ENCODE measurements around the gene CTTNBP2. TPM values are rescaled to one million over a fixed set of nuclear protein-coding genes. Genes with fewer than 3 reads are reported as not detected.

Gene CTTNBP2
- total and polyA plus RNA-seq, 10 of the 15 experiments (the other 5 are each of a cell fraction or from before 2014, with no cell fraction given), result 0.04 to 0.43 TPM; not detected in 8

GRCh38 chr7:117685795-117686194, 187.4 kb downstream of the CTTNBP2 start:
- Histone ChIP-seq H3K4me3 (no peak overlapping the region), H3K4me2 (ENCODE audit: control insufficient read depth, insufficient read depth) (no peak overlapping the region), H3K36me3 (ENCODE audit: control insufficient read depth in 2 of 2, insufficient read depth in 2 of 2, low read length in 1 of 2) (no peaks in the 10 kb centered on the region), H3K27ac (ENCODE audit: control insufficient read depth, insufficient read depth) (no peak overlapping the region), H4K20me1 (ENCODE audit: control insufficient read depth, insufficient read depth) (no peaks in the 10 kb centered on the region), H3K9ac (ENCODE audit: control insufficient read depth, insufficient read depth, low read length) (no peak overlapping the region), H3K79me2 (ENCODE audit: control insufficient read depth, insufficient read depth, low read length) (no peaks in the 10 kb centered on the region), H3K4me1 (ENCODE audit: control insufficient read depth, insufficient read depth, low read length) (no peaks in the 10 kb centered on the region), H3K9me3 (replicated peaks; ENCODE audit: control insufficient read depth, insufficient read depth, low read length) (no peaks in the 10 kb centered on the region), H3K27me3 (replicated peaks in 1 of 2; ENCODE audit: control insufficient read depth in 2 of 2, insufficient read depth in 2 of 2, low read length in 1 of 2) (peaks cover 0 to 5% of the 10 kb centered on the region in 2 experiments; a peak in 1 of 4 replicates), H2AFZ (ENCODE audit: control insufficient read depth, low read depth, low read length) (no peak overlapping the region)
- ATAC-seq, result no peak
- in situ Hi-C loops (cut with MboI) (no loop called here), intact Hi-C loops (cut with micrococcal nuclease; ENCODE audit: unreplicated experiment) (no loop called here)
- SMC1A ChIA-PET (ENCODE audit: uncharacterized antibody, unreplicated experiment), result interaction anchor here (1.1 to 3.4 kb wide), 8 partner anchors 9 to 285 kb away, joined by 3 to 15 read pairs (median 4); no protein-coding TSS in a partner anchor
- RAD21 ChIA-PET (ENCODE audit: unreplicated experiment), result no interaction called here
- BruUV-seq (replicated peaks), result no TSS peak
- FAIRE-seq, result no peak
- DNase-seq (ENCODE audit: low read depth, low spot score), result no peak
- CTCF ChIA-PET, result interaction anchor here (1.0 to 1.6 kb wide), 5 partner anchors 9 to 233 kb away, joined by 3 to 6 read pairs (median 3); no protein-coding TSS in a partner anchor
- TF ChIP-seq DPF2 (IDR thresholded peaks at IDR 0.05) (no peak), IRF3 (IDR thresholded peaks at IDR 0.05) (no peak)
- POLR2A ChIA-PET, result interaction anchor here (0.7 kb wide), 1 partner anchor 150 kb away, joined by 4 read pairs; no protein-coding TSS in a partner anchor

- CTCF ChIA-PET, result interaction anchor here (0.9 to 1.4 kb wide), 2 partner anchors 167 to 224 kb away, joined by 3 read pairs; no protein-coding TSS in a partner anchor
- 11% methylated on average over 8 of the region's 8 CpGs for WGBS (ENCODE audit: insufficient coverage, insufficient replicate concordance, low lambda C conversion rate, missing lambda C conversion rate)
Measured at GRCh38 chr7:117683430-117684175, 189.6 kb downstream of the CTTNBP2 start.

More at GRCh38 chr7:117683430-117684175, 189.6 kb downstream of the CTTNBP2 start:
- ATAC-seq (peak; percentile 61), DNase-seq (ENCODE audit: low read depth, low spot score) (no peak), FAIRE-seq (no peak)
- Histone ChIP-seq H3K9ac (ENCODE audit: control insufficient read depth, insufficient read depth, low read length) (no peak overlapping the region), H3K4me2 (ENCODE audit: control insufficient read depth, insufficient read depth) (no peak overlapping the region), H3K4me3 (no peak overlapping the region), H2AFZ (ENCODE audit: control insufficient read depth, low read depth, low read length) (no peak overlapping the region), H3K4me1 (ENCODE audit: control insufficient read depth, insufficient read depth, low read length) (no peaks in the 10 kb centered on the region), H4K20me1 (ENCODE audit: control insufficient read depth, insufficient read depth) (no peaks in the 10 kb centered on the region), H3K9me3 (replicated peaks; ENCODE audit: control insufficient read depth, insufficient read depth, low read length) (no peaks in the 10 kb centered on the region), H3K27ac (ENCODE audit: control insufficient read depth, insufficient read depth) (no peak overlapping the region), H3K79me2 (ENCODE audit: control insufficient read depth, insufficient read depth, low read length) (no peaks in the 10 kb centered on the region), H3K36me3 (ENCODE audit: control insufficient read depth in 2 of 2, insufficient read depth in 2 of 2, low read length in 1 of 2) (no peaks in the 10 kb centered on the region), H3K27me3 (replicated peaks in 1 of 2; ENCODE audit: control insufficient read depth in 2 of 2, insufficient read depth in 2 of 2, low read length in 1 of 2) (peaks cover 0 to 5% of the 10 kb centered on the region in 2 experiments; a peak in 1 of 4 replicates)
- intact Hi-C loops (cut with micrococcal nuclease; ENCODE audit: unreplicated experiment), result no loop called here
- SMC1A ChIA-PET (ENCODE audit: uncharacterized antibody, unreplicated experiment), result interaction anchor here (0.8 to 3.4 kb wide), 3 partner anchors 9 to 283 kb away, joined by 3 to 15 read pairs (median 3); no protein-coding TSS in a partner anchor
- in situ Hi-C loops (cut with MboI), result no loop called here
- RAD21 ChIA-PET (ENCODE audit: unreplicated experiment), result interaction anchor here (1.3 kb wide), 1 partner anchor 199 kb away, joined by 3 read pairs; no protein-coding TSS in a partner anchor
- POLR2A ChIA-PET, result interaction anchor here (1.3 kb wide), 1 partner anchor 9 kb away, joined by 3 read pairs; no protein-coding TSS in a partner anchor
- BruUV-seq (replicated peaks), result no TSS peak
- TF ChIP-seq STAT3 (IDR thresholded peaks at IDR 0.05; ENCODE audit: low read depth, low read length), result no peak
